Keratinocyte (primary cell): ENCODE measurements around the gene ARHGEF38.

ENCODE experiments used
- EZH2 ChIP-seq: IDR thresholded peaks from one replicate; pipeline ENCODE4 v1.6.1; 2012; ENCODE audit warnings: inconsistent platforms, mild to moderate bottlenecking, low read length, moderate library complexity
- TF ChIP-seq, protein P1 (sequence below), 3 experiments: IDR thresholded peaks in 1 of 3; conservative IDR thresholded peaks in 1 of 3; optimal IDR thresholded peaks in 1 of 3; 2 replicates in 2 of 3; 3 replicates in 1 of 3; pipeline versions ENCODE3 to v1.5.1; 2011; ENCODE audit warnings: low read length in 3 of 3, mild to moderate bottlenecking in 3 of 3, moderate library complexity in 2 of 3, control low read depth in 1 of 3, inconsistent platforms in 1 of 3; ENCODE audit not compliant: insufficient read depth in 2 of 3; ENCODE audit errors: extremely low read depth in 1 of 3

DNA sequence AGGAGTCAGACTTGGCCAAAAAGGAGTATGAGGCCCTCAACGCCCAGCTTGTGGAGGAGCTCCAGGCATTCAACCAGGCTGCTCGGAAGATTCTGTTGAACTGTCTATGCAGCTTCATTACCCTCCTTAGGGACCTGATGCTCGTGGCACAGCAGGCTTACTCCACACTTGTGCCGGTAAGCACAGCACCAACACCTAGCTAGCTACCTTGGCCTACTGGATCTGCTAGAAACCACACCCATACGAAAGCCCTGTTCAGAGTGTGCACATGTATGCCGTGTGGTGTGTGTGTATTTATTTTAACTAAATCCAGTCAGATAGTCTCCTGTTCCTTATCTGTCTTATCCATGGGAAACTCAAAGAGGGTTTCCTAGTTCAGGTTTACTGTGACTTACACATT is 106.8 kb downstream of the ARHGEF38 start:
- TF ChIP-seq EZH2 = no peak
- TF ChIP-seq, protein P1, sequence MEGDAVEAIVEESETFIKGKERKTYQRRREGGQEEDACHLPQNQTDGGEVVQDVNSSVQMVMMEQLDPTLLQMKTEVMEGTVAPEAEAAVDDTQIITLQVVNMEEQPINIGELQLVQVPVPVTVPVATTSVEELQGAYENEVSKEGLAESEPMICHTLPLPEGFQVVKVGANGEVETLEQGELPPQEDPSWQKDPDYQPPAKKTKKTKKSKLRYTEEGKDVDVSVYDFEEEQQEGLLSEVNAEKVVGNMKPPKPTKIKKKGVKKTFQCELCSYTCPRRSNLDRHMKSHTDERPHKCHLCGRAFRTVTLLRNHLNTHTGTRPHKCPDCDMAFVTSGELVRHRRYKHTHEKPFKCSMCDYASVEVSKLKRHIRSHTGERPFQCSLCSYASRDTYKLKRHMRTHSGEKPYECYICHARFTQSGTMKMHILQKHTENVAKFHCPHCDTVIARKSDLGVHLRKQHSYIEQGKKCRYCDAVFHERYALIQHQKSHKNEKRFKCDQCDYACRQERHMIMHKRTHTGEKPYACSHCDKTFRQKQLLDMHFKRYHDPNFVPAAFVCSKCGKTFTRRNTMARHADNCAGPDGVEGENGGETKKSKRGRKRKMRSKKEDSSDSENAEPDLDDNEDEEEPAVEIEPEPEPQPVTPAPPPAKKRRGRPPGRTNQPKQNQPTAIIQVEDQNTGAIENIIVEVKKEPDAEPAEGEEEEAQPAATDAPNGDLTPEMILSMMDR (optimal IDR thresholded peaks at IDR 0.05 in 1 of 3, IDR thresholded peaks at IDR 0.05 in 1 of 3, conservative IDR thresholded peaks at IDR 0.05 in 1 of 3; ENCODE audit: extremely low read depth in 1 of 3, insufficient read depth in 2 of 3, low read length in 3 of 3) = no peak
